ENCODE data around the gene NFYC. TPM values are rescaled to one million over a fixed set of nuclear protein-coding genes. Genes with fewer than 3 reads are reported as not detected.

Gene NFYC
- total RNA-seq, 1 donor from 2014 or later: 36.4 TPM

DNA sequence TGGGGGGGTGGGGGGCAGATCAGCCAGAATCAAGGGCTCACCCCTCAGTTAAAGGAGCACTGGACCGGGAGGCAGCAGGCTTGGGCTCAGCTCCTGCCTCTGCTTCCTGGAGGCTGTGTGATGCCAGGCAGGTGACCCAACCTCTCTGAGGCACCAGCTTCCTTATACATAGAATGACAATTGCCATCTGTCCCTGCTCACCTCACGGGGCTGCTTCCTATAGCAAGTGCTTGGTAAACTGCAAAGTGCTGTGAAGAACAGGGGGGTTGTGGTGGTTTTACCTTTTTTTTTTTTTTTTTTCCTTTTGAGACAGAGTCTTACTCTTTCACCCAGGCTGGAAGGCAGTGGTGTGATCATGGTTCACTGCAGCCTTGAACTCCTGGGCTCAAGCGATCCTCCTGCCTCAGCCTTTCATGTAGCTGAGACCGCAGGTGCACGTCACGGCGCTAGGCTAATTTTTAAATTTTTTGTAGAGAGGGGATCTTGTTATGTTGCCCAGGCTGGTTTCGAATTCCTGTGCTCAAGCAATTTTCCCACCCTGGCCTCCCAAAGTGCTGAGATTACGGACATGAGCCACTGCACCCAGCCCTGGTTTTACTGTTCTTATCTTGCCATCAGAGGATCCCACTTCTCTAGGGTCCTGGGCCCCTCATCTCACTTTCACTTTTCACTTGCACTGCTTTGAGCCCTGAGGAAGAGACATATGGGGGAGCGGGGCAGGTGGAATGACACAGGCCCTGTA, 103.6 kb downstream of the NFYC start:
- no peak for DNase-seq (ENCODE audit: low spot score)

DNA sequence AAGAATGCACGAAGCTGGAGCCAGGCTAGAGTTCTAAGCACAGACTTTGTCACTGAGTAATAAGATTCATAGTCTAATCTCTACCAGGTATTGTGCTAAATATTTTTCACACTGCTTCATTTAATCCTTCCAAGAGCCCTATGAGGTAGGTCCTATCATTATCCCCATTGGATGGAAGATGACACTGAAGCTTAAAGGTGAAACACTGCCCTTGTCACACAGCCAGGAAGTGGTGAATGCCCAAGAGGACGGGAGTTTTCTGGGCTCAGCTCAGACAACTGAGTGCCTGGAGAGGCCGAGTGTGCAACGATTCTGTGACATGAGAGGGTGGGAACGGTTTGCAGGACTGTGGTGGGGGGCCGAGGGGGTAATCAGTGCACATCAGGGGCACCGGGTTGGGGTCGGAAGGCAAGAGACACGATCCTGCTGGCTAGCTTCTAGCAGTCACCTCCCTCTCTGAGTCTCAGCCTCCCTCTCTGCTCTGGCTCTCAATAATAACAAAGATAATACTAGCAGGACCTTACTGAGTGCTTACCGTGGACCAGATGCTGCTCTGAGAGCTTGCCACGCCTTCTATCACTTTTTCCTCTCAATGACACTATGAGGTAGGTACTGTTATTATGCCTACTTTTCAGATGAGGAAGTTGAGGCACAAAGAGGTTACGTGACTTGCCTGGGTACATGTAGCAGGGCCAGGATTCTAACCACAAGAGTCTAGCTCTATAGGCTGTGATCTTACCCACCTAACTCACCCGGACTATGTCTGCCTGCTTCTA, 104.5 kb downstream of the NFYC start:
- no peak for DNase-seq (ENCODE audit: low spot score)

DNA sequence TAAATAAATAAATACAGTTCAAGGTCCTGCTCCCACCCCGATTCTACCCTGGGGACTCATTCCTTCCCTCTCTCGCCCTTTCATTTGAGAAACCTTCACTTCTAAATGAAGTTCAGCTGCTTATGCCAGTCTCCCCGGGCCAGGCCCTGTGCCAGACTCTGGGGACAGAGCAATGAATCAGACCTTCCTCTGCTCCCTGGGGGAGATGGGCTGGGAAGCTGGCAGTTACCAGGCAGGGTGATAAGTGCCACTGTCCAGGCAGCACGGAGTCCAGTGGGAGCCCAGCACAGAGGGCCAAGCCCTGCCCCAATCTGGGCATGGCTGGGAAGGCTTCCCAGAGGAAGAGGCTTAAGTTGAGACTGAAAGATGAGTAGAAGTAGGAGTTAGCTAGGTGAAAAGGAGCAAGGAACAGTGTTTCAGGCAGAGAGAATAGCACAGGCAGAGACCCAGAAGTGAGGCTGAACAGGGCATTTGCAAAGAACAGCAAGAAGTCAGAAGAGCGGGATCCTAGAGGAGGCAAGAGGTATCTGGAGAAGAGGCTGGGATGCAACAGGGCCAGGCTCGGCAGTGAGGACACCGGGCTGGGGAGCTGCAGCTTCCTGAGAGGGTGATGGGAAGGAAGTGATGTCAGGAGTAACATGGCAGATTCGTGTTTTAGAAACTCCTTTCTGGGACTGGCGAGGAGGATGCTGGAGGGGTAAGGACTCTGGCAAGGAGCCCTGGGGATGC, 105.6 kb downstream of the NFYC start:
- no peak for DNase-seq (ENCODE audit: low spot score)

DNA sequence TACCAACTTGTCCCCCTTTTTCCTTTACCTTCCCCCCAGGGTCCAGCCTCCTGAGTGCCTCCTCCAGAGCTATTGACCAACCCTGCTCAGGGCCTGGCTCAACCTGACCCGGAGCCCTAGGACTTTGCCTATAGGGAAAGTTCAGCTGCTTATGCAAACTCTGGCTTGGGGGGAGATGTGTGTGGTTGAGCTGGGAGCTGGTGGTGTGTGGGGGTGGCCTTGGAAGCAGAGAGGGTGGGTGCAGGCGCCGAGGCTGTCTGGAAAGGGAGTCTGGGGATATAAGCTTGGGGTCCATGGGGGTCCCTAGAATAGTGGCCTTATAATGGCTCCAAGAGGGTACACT, 106.1 kb downstream of the NFYC start:
- DNase-seq (ENCODE audit: low spot score): no peak

DNA sequence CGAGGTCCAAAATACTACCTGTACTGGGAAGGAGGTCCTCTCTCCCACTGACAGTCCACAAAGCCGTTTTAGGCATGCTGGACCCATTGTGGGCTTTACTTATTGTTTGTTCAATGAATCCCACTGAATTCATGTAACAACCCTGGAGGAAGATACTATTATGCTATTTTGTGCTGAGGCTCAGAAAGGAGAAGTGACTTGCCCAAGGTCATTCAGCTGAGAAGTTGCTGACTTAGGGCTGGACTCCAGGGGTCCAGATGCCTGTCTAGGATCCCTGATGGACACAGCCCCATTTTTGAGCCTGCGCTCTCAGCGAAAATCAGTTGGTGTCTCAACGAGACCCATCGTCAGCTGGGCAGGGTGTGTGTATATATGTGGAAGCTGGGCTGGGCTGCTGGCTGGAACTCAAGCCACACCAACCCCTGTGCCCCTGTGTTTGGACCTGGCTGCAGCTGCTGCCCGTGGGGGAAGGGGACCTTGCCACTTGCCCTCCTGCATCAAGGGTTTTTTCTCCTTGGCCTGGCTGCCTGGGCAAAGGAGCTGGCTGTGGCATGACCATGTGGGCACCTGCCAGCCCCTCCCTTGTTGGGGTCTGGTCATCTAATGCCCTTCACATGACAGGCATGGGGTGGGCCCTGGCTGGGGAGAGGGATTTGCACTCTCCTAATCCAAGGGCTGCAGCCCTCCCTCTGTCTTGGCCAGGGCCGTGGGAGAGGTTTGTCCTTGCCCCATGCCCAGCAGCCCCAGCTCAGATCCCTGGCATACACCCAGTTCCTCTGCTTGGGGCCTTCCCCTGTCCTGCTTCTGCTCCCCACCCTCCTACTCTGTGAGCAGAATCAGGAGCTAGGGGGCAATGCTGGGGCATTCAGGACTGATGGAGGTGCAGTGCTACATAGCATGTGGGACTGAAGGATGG, 107.1 kb downstream of the NFYC start:
- no peak for DNase-seq (ENCODE audit: low spot score)

DNA sequence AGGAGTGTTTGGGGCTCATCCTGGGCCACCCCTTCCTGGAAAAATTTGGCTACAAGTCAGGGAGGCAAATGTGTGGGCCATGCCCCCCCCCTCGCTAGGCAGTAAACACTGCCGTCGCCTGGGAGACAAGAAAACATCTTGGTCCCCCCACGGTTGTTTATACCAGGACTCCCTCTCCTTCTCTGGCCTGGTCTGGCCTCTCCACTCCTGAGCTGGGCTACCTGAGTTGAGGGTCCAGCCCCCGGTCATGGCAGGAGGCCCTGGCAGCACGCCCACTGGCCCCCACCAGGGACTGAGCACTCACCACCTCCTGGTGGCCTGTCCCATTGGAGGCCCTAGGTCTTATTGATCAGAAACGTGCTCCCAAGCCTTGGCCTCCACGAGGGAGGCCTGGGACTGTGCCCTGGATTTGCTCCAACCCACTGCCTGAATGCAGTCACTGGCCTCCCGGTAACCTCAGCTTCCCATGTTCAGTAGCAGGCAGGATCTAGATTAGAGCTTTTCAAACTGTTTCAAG, 107.9 kb downstream of the NFYC start:
- no peak for DNase-seq (ENCODE audit: low spot score)

DNA sequence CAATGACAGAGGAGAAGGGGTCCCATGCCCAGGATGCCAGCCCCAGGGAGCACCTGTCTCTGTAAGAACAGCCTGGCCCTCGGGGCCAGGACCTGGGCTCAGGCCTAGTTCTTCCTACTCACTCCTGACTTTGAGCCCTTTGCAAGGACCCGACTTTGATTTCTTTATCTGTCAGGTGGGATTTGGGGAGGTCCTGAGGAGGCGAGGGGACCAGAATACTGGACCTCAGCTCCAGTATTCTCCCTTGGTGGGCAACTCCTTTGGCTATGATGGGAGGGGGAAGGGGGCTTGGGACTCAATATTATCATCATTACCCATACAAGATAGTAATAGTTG, 110.2 kb downstream of the NFYC start:
- DNase-seq (ENCODE audit: low spot score): no peak

DNA sequence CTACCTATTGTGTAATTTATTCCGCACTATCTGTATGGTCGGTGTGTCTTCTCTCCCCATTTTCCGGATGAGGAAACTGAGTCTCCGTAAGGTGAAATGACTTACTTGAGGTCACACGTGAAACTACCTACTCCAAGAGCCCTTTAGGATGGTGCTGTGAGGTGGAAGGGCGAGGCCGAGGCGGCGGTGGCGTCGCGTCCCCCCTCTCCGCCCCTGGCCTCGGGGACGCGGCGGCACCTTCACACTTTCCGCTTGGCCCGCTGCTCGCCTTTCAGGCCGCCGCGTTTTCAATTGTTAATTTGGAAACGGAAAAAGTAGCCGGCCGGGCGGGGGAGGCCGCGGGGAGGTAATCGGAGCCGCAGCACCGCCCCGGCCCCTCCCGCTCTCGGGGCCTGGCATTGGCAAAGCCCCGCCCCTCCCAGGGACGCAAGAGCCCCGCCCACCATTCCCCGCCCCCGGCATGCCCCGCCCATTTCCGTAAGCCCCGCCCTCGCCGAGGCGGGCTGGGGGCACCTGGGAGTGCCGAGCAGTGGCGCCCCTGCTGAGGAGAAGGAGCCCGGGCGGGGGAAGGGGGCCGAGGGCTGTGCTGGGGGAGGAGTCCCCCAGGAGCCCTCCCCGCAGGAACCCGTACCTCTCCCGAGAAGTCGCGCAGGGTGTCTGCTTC, 110.7 kb downstream of the NFYC start:
- peak; percentile 94 for DNase-seq (ENCODE audit: low spot score)

DNA sequence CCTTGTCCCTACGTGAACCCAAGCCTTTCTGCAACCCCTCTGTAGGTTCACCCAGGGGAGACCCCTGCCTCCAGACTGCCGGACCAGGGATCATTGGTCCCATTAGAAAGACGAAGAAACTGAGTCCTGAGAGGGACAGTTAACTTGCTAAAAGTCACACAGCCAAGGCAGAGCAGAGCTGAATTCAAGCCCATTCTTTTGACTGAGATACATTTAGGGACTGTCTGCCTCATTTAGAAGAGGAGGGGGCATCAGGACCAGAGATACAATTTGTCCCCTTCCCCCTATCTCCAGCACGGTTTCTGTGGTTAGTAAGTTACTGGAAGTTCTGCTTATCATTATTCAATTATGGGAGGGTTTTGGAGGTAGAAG, 111.2 kb downstream of the NFYC start:
- DNase-seq (ENCODE audit: low spot score): no peak

DNA sequence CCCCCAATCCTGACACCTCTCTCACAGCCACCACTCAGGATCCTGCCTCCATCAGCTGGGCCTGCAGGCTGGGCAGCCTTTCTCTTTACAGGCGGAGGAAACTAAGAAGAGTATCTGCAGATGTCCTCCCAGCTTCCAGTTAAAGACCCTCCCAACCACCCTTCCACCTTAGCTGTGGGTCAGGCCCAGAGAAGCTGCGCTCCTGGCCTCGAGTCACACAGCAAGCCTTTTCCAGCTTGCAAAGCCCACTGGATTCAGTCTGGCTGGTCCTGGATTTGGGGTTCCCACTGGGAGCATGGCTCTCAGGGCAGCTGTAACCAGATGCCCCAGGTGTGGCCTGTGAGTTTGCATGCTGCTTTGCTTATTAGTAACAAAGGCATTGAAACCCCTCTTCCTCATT, 111.9 kb downstream of the NFYC start:
- no peak for DNase-seq (ENCODE audit: low spot score)

DNA sequence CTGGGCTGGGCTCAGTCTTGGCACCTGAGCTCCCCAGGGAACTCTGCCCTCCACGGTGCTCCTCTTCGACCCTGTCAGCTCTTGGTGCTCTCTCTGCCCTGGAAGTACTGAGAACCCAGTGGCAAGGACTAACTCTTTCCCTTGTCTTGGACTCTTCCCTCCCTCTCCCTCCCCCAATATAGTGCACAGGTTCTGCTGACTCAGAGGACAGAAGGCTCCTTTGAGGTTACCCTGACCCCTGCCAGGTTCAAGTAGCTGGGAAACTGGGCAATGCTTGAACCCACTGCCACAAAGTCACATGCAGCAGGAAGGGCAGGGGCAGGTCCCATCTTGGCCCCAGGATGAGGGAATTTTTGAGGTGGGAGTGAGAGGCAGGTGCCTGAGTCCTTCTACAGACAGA, 112.4 kb downstream of the NFYC start:
- DNase-seq (ENCODE audit: low spot score): no peak

DNA sequence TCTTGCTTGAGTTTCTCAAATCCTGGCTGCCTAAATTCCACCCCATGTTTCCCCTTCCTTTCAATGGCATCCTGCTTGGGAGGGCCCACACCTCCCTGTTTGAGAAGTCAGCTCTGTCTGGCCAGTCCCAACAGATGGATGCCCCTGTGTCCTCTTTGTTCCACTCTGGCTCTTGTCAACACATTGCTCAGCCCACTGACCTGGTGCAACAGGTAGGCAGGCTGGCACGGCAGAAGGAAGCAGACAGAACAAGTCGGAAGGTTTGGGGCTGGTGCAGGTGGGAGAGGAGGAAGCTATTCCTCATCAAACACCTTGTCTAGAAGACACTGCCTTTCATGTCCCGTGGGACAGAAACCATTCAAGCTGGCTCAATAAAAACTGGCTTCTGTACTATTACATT, 114.7 kb downstream of the NFYC start:
- DNase-seq (ENCODE audit: low spot score): no peak

DNA sequence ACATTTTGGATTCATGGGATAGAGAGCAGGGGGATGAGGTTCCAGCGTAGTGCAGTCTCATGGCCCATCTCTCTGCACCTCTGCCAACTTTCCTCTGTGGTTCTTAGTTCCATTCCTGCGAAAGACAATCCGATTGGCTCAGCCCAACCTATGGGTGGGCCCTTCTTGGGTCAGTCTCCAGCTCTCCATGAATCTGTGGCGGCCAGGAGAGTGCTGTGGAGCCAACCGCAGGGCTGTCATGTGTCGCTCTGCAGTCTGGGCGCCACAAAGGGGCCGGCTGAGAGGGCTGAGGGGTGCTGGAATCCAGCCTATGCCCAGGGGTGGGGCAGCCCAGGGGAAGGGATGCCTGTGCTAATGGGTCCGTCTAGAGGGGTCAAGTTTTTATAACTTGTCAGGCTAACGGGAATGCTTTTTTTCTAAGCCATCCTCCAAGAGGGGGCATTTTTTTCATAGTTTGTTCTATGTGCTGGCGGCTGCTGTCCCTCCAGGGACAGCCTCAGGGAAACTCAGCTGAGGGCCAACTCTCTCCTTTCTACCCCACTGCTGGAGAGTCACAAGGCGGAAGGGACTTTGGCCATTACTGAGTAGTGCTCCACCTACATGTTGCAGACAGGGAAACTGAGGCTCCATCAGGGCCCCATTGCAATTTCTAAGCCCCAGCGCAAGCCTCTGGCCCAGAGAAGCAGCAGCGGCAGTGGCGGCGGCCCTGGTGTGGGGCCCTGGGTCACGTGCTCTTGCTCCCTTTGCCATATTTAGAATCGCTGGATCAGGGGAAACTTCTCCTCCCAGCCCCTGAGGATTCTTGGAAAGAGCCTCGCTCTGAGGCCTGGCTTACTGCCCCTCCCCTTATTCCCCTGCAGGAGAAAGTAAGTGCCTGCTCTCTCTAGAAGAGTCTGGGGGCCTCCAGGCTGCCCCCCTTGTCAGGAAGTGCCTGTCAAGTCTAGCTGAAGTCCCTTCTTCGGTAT, 115.5 kb downstream of the NFYC start:
- DNase-seq (ENCODE audit: low spot score): no peak

DNA sequence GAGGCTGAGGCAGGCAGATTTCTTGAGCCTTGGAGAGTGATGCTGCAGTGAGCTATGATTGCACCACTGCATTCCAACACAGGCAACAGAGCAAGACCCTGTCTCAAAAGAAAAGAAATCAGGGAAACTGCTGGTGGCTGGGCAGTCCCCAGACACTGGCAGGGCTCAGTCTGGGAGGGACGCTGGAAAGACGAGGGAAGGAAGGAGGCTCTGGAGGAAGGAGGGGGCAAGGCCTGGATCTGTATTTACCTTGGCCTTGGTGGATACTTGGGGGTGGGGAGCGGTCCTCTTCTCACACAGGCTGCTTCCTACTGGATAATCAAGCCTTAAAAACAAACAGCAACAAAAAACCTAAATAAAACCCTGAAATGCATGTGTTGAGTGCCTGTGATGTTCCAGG, 116.5 kb downstream of the NFYC start:
- DNase-seq (ENCODE audit: low spot score): no peak

DNA sequence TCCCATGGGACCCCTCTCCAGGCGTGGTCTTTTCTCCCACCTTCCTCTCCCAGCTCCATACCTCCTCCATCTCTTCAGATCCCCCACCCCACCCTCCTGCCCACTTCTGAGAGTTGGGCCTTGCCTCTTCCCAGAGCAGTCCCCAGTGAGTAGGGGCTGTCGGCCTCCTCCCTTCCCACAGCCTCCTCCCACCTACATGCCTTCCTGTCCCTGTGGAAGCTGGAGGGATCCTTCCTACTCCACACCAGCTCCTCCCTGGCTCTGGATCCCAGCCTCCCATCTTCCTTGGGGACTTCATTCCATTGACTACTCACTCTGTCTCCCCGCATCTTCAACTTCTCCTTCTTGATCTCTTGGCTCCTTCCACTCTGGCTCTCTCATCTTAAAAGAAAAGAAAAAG, 116.9 kb downstream of the NFYC start:
- DNase-seq (ENCODE audit: low spot score): no peak

DNA sequence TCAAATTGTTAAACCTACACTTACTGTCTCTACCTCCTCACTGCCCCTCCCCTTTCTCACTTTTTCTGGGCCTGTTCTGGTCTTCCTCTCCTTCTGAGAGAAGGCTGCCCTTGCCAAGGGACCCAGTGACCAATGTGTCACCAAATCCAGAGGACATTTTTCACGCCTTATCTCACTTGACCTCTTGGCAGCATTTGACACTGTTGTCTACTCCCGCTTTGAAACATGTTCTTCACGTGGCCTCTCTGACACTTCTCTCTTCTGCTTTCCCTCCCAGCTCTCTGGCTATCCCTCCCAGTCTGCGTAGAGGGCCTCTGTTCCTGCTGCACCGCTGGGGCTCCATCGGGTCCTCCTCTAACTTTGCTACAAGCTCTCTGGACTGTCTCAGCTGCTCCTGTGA, 117.4 kb downstream of the NFYC start:
- DNase-seq (ENCODE audit: low spot score): no peak

DNA sequence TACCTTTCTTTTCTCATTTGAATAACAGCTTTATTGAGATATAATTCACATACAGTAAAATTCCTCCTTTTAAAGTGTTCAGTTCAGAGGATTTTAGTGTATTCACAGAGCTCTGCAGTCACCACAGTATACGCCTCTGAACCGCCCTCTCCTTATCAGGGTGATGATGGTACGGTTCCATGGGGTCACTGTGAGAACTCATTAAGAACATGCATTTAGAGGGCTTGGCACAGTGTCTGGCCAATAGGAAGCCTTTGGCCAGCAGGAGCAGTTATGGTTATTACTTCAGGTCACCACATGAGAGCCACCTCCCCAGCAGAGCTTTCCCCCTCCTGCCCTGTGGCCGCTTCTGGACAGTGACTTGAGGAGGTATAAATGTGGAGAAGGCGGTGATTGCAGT, 119.4 kb downstream of the NFYC start:
- DNase-seq (ENCODE audit: low spot score): no peak

DNA sequence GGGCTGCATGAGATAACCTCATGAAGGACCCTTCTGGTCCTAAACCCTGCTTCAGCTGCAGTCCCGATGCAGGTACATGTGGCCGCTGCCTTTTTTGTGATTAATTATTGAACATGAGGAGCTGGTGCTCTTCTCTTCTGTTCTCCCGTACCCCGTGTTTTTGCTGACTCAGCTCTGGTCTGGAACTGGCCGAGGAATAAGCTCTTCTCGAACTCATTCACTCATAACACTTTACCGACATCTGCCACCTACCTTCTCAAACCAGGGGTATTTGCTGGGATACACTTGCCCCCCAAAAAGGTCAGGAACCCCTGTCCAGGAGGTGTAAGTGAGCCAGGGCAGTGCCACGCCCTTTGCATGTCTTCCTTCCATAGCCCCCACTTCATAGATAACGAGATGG, 123.9 kb downstream of the NFYC start:
- no peak for DNase-seq (ENCODE audit: low spot score)

DNA sequence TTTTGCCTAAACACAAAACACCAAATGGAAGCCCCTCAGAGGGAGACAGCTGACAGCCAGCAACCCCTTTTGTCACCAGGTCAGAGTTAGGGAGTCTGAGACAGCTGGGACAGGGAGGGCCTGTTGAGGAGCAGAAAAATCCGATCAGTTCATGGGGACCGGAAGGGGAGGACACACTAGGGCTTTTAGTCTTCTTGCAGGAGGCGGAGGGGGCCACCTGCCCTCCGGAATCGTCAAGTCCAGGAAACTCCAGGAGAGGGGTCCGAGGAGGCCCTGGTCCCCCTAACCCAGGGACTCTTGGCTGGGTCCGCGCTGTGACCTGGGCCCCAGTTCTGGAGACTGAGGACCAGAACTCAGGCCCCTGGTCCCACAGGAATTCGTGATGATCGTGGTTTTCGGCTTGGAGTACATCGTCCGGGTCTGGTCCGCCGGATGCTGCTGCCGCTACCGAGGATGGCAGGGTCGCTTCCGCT, 126.3 kb downstream of the NFYC start:
- DNase-seq (ENCODE audit: low spot score): no peak
